ENCODE data around the gene TMEM79. TPM values are rescaled to one million over a fixed set of nuclear protein-coding genes. Genes with fewer than 3 reads are reported as not detected.
A peak's percentile ranks its signal among the peaks of the same experiment; 100 is the strongest.

The TMEM79 gene
- total RNA-seq, 1 experiment from 2014 or later = 10.7 TPM

- H3K36me3 ChIP-seq (ENCODE audit: control insufficient read depth, insufficient read depth, low read length) = peaks cover 2% of the 10 kb centered on the region; the same call in 1 of the 2 replicates
- Mint-ChIP-seq H3K9me3 (ENCODE audit: unreplicated experiment) (no peaks in the 10 kb centered on the region), H3K4me3 (ENCODE audit: unreplicated experiment) (peak overlapping the region; percentile 97), H3K36me3 (ENCODE audit: insufficient read depth, unreplicated experiment) (peaks cover 75% of the 10 kb centered on the region), H3K27ac (ENCODE audit: unreplicated experiment) (peak overlapping the region; percentile 75), H3K27me3 (ENCODE audit: insufficient read depth, unreplicated experiment) (no peaks in the 10 kb centered on the region), H3K4me1 (ENCODE audit: low read depth, unreplicated experiment) (no peaks in the 10 kb centered on the region)
- no peaks in the 10 kb centered on the region for H3K4me1 ChIP-seq
- CTCF ChIA-PET = interaction anchor here (1.8 kb wide), 1 partner anchor 110 kb away, joined by 7 read pairs; no protein-coding TSS in a partner anchor
- POLR2A ChIA-PET = interaction anchor here (0.8 kb wide), 1 partner anchor 124 kb away, joined by 3 read pairs; the partner anchor contains the start of gene PMF1
- intact Hi-C loops (cut with micrococcal nuclease; ENCODE audit: unreplicated experiment) = no loop called here
- no TSS peak for BruUV-seq (replicated peaks)
- H3K27me3 ChIP-seq (replicated peaks; ENCODE audit: control insufficient read depth, insufficient read depth, low read length) = no peaks in the 10 kb centered on the region
- H3K4me3 ChIP-seq (ENCODE audit: low read depth, low read length) = peak overlapping the region; percentile 90
- no peaks in the 10 kb centered on the region for H3K9me3 ChIP-seq
- no peak for DNase-seq
- no peak for TF ChIP-seq CTCF (IDR thresholded peaks at IDR 0.05; ENCODE audit: insufficient read depth in 1 of 2, low read depth in 1 of 2, low read length in 1 of 2, severe bottlenecking in 1 of 2, unreplicated experiment in 1 of 2)
These were observed 52.1 kb downstream of the TMEM79 start for GRCh38 chr1:156336242-156336641.

GRCh38 chr1:156337052-156337887 lies 53.1 kb downstream of the TMEM79 start:
- no peak for TF ChIP-seq CTCF (IDR thresholded peaks at IDR 0.05; ENCODE audit: insufficient read depth in 1 of 2, low read depth in 1 of 2, low read length in 1 of 2, severe bottlenecking in 1 of 2, unreplicated experiment in 1 of 2)
- no peaks in the 10 kb centered on the region for H3K4me1 Mint-ChIP-seq (ENCODE audit: low read depth, unreplicated experiment)
- CTCF ChIA-PET = interaction anchor here (0.7 to 1.8 kb wide), 3 partner anchors 109 to 257 kb away, joined by 3 to 7 read pairs (median 3); no protein-coding TSS in a partner anchor
- intact Hi-C loops (cut with micrococcal nuclease; ENCODE audit: unreplicated experiment) = no loop called here
- BruUV-seq (replicated peaks) = TSS peak; percentile 45
- Histone ChIP-seq H3K27me3 (replicated peaks; ENCODE audit: control insufficient read depth, insufficient read depth, low read length) (no peaks in the 10 kb centered on the region), H3K9me3 (no peaks in the 10 kb centered on the region), H3K4me3 (ENCODE audit: low read depth, low read length) (peak overlapping the region; percentile 90), H3K4me1 (no peaks in the 10 kb centered on the region), H3K36me3 (ENCODE audit: control insufficient read depth, insufficient read depth, low read length) (peaks cover 2% of the 10 kb centered on the region; the same call in 1 of the 2 replicates)
- H3K9me3 Mint-ChIP-seq (ENCODE audit: unreplicated experiment) = no peaks in the 10 kb centered on the region
- peak overlapping the region; percentile 97 for H3K4me3 Mint-ChIP-seq (ENCODE audit: unreplicated experiment)
- peak overlapping the region; percentile 75 for H3K27ac Mint-ChIP-seq (ENCODE audit: unreplicated experiment)
- H3K27me3 Mint-ChIP-seq (ENCODE audit: insufficient read depth, unreplicated experiment) = no peaks in the 10 kb centered on the region
- H3K36me3 Mint-ChIP-seq (ENCODE audit: insufficient read depth, unreplicated experiment) = peaks cover 65% of the 10 kb centered on the region
- no peak for DNase-seq
- POLR2A ChIA-PET = interaction anchor here (0.6 to 1.0 kb wide), 4 partner anchors 55 to 224 kb away, joined by 3 to 6 read pairs (median 3); partner anchors contain the start of genes PMF1 and SMG5

- Histone ChIP-seq H3K36me3 (ENCODE audit: control insufficient read depth, insufficient read depth, low read length) (peaks cover 2% of the 10 kb centered on the region; the same call in 1 of the 2 replicates), H3K4me1 (no peaks in the 10 kb centered on the region), H3K9me3 (no peaks in the 10 kb centered on the region), H3K27me3 (replicated peaks; ENCODE audit: control insufficient read depth, insufficient read depth, low read length) (no peaks in the 10 kb centered on the region), H3K4me3 (ENCODE audit: low read depth, low read length) (peak overlapping the region; percentile 90)
- Mint-ChIP-seq H3K36me3 (ENCODE audit: insufficient read depth, unreplicated experiment) (peaks cover 59% of the 10 kb centered on the region), H3K4me1 (ENCODE audit: low read depth, unreplicated experiment) (no peaks in the 10 kb centered on the region), H3K27ac (ENCODE audit: unreplicated experiment) (peak overlapping the region; percentile 75), H3K4me3 (ENCODE audit: unreplicated experiment) (peak overlapping the region; percentile 97), H3K9me3 (ENCODE audit: unreplicated experiment) (no peaks in the 10 kb centered on the region), H3K27me3 (ENCODE audit: insufficient read depth, unreplicated experiment) (no peaks in the 10 kb centered on the region)
- DNase-seq = no peak
- ChIA-PET POLR2A (interaction anchor here (0.5 to 1.0 kb wide), 4 partner anchors 55 to 225 kb away, joined by 3 to 6 read pairs (median 3); partner anchors contain the start of gene SMG5), CTCF (interaction anchor here (0.6 to 1.8 kb wide), 4 partner anchors 108 to 1474 kb away, joined by 3 to 7 read pairs (median 3); no protein-coding TSS in a partner anchor)
- BruUV-seq (replicated peaks) = no TSS peak
- no peak for TF ChIP-seq CTCF (IDR thresholded peaks at IDR 0.05; ENCODE audit: insufficient read depth in 1 of 2, low read depth in 1 of 2, low read length in 1 of 2, severe bottlenecking in 1 of 2, unreplicated experiment in 1 of 2)
- intact Hi-C loops (cut with micrococcal nuclease; ENCODE audit: unreplicated experiment) = loop anchor here (1.0 kb wide), 2 partner anchors 19 to 56 kb away; partner anchors contain the start of gene SMG5
These were observed 53.7 kb downstream of the TMEM79 start for GRCh38 chr1:156337888-156338179.
